Peyer's patch (tissue), 4 donors: ENCODE data around the gene PBX4. TPM values are rescaled to one million over a fixed set of nuclear protein-coding genes. Genes with fewer than 3 reads are reported as not detected.

ENCODE experiments used
- DNase-seq, 3 donors: peaks; one replicate each; pipeline ENCODE4 v3.0.0-alpha.2; 2017 to 2019
- H3K27ac ChIP-seq, 4 donors: fragments of 200-600 bp; sonication (generic); one replicate each; pipeline ENCODE4 v1.5.1; 2016 to 2019
- H3K27me3 ChIP-seq, 2 donors: fragments of 200-600 bp; sonication (generic); one replicate each; pipeline ENCODE4 v1.5.1; 2019
- H3K36me3 ChIP-seq, 3 donors: fragments of 200-600 bp; sonication (generic); one replicate each; pipeline ENCODE4 v1.5.1; 2016 to 2019
- H3K4me1 ChIP-seq, 4 donors: fragments of 200-600 bp; sonication (generic); one replicate each; pipeline ENCODE4 v1.5.1; 2016 to 2019
- H3K4me3 ChIP-seq, 4 donors: fragments of 200-600 bp; sonication (generic); 1 replicate in 3 of 4; 2 replicates in 1 of 4; pipeline ENCODE4 v1.5.1; 2016 to 2019; ENCODE audit warnings: mild to moderate bottlenecking in 1 of 4
- H3K9me3 ChIP-seq, 4 donors: fragments of 200-600 bp; sonication (generic); one replicate each; pipeline ENCODE4 v1.5.1; 2016 to 2019; ENCODE audit warnings: mild to moderate bottlenecking in 1 of 4
- POLR2A ChIP-seq, 2 donors: fragments of 450-650 bp; IDR thresholded peaks; one replicate each; pipeline ENCODE4 v1.5.1; 2017; ENCODE audit warnings: antibody characterized with exemption in 2 of 2, mild to moderate bottlenecking in 2 of 2, moderate library complexity in 2 of 2
- total RNA-seq, 4 donors: library from RNA; depleted of rRNA; stranded (reverse); fragments of >200 nt; gene quantifications; one replicate each; pipeline ENCODE4 v1.1.0, GENCODE V29; 2016
- TF ChIP-seq, protein P1 (sequence below), 6 experiments: fragments of 450-650 bp in 4 of 6; fragments of 200-600 bp in 2 of 6; sonication (generic) in 1 of 6; IDR thresholded peaks; one replicate each; pipeline ENCODE4 v1.5.1; 2017 to 2019; ENCODE audit warnings: antibody characterized with exemption in 6 of 6, mild to moderate bottlenecking in 3 of 6, moderate library complexity in 1 of 6

Gene PBX4
- total RNA-seq, 4 donors from 2014 or later, result 6.8 to 23.1 (median 14.1) TPM

DNA sequence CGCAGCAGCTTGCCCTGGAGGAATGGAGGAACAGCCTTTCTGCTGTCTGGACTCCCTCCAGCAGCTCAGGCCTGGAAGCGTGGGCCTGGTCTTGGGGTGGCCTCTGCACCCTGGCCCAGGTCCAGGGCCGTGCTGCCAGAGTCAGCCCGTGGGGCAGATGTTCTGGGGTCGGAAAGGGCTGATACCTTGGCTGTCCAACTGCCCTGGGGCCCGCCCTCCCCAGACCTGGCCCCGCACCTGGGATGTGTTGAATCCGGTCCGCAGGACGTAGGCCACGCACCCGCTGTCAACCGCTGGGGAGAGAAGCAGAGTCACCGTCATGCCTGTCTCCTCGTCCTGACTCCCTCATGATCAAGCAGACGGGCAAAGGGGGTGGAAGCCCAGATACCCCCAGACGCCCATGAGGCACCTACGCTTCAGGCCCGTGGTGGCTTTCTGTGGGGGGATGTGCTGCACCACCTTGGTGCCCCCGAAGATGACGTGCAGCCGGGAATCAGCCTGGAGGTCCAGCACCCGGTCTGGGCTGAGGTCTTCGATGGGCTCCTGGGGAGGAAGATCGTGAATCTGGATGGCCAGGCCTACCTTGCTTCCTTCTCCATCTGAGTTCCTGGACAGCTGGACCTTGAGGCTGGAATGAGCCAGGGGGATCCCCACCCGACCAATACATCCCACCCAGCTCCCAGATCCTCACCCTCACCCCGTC is 37.3 kb upstream of the PBX4 start:
- Histone ChIP-seq H3K4me1 (peaks cover 0 to 1% (median 0%) of the 10 kb centered on the region in 4 donors), H3K27me3 (no peaks in the 10 kb centered on the region), H3K4me3 (no peak overlapping the region), H3K36me3 (peaks cover 0 to 97% (median 0%) of the 10 kb centered on the region in 3 donors), H3K27ac (no peak overlapping the region), H3K9me3 (no peaks in the 10 kb centered on the region)
- no peak for DNase-seq
- TF ChIP-seq, protein P1, sequence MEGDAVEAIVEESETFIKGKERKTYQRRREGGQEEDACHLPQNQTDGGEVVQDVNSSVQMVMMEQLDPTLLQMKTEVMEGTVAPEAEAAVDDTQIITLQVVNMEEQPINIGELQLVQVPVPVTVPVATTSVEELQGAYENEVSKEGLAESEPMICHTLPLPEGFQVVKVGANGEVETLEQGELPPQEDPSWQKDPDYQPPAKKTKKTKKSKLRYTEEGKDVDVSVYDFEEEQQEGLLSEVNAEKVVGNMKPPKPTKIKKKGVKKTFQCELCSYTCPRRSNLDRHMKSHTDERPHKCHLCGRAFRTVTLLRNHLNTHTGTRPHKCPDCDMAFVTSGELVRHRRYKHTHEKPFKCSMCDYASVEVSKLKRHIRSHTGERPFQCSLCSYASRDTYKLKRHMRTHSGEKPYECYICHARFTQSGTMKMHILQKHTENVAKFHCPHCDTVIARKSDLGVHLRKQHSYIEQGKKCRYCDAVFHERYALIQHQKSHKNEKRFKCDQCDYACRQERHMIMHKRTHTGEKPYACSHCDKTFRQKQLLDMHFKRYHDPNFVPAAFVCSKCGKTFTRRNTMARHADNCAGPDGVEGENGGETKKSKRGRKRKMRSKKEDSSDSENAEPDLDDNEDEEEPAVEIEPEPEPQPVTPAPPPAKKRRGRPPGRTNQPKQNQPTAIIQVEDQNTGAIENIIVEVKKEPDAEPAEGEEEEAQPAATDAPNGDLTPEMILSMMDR (IDR thresholded peaks at IDR 0.05), result no peak
- TF ChIP-seq POLR2A (IDR thresholded peaks at IDR 0.05), result no peak

- DNase-seq, result no peak
- H3K27me3 ChIP-seq, result no peaks in the 10 kb centered on the region
- TF ChIP-seq, protein P1 (IDR thresholded peaks at IDR 0.05), result no peak
- H3K36me3 ChIP-seq, result peaks cover 0 to 100% (median 0%) of the 10 kb centered on the region in 3 donors
- H3K4me1 ChIP-seq, result no peaks in the 10 kb centered on the region
- no peak overlapping the region for H3K27ac ChIP-seq
- no peaks in the 10 kb centered on the region for H3K9me3 ChIP-seq
- H3K4me3 ChIP-seq, result no peak overlapping the region
These were observed 36.6 kb upstream of the PBX4 start for GRCh38 chr19:19655051-19655594.

DNA sequence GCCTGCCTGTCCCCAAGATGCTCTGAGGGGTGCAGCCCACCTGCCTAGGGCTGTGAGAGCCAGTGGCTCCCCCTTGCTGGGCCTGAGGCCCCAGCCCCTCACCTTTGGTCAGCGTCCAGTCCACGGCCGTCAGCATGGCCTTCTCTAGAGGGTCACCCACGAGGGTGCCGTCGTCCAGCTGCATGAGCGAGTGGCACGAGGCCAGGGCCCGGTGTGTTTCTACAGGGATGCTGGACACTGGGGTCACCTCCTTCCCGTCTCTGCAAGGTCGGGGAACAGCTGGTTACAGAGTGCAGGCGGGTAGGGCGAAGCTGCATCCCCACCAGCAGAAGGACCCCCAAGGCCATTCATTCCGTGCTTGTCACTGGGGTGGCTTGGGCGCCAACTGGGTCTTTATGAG is 36.0 kb upstream of the PBX4 start:
- H3K27ac ChIP-seq, result no peak overlapping the region
- H3K9me3 ChIP-seq, result no peaks in the 10 kb centered on the region
- no peaks in the 10 kb centered on the region for H3K27me3 ChIP-seq
- H3K36me3 ChIP-seq, result peaks cover 0 to 100% (median 0%) of the 10 kb centered on the region in 3 donors
- H3K4me1 ChIP-seq, result no peaks in the 10 kb centered on the region
- no peak for DNase-seq
- no peak for TF ChIP-seq POLR2A (IDR thresholded peaks at IDR 0.05)
- TF ChIP-seq, protein P1 (IDR thresholded peaks at IDR 0.05), result no peak
- no peak overlapping the region for H3K4me3 ChIP-seq

- H3K4me1 ChIP-seq, result no peaks in the 10 kb centered on the region
- H3K9me3 ChIP-seq, result no peaks in the 10 kb centered on the region
- no peak for DNase-seq
- no peaks in the 10 kb centered on the region for H3K27me3 ChIP-seq
- H3K4me3 ChIP-seq, result no peak overlapping the region
- no peak for TF ChIP-seq POLR2A (IDR thresholded peaks at IDR 0.05)
- TF ChIP-seq, protein P1 (IDR thresholded peaks at IDR 0.05), result no peak
- H3K27ac ChIP-seq, result no peak overlapping the region
- peaks cover 0 to 99% (median 0%) of the 10 kb centered on the region in 3 donors for H3K36me3 ChIP-seq
These were observed 35.2 kb upstream of the PBX4 start for GRCh38 chr19:19653597-19654147.

DNA sequence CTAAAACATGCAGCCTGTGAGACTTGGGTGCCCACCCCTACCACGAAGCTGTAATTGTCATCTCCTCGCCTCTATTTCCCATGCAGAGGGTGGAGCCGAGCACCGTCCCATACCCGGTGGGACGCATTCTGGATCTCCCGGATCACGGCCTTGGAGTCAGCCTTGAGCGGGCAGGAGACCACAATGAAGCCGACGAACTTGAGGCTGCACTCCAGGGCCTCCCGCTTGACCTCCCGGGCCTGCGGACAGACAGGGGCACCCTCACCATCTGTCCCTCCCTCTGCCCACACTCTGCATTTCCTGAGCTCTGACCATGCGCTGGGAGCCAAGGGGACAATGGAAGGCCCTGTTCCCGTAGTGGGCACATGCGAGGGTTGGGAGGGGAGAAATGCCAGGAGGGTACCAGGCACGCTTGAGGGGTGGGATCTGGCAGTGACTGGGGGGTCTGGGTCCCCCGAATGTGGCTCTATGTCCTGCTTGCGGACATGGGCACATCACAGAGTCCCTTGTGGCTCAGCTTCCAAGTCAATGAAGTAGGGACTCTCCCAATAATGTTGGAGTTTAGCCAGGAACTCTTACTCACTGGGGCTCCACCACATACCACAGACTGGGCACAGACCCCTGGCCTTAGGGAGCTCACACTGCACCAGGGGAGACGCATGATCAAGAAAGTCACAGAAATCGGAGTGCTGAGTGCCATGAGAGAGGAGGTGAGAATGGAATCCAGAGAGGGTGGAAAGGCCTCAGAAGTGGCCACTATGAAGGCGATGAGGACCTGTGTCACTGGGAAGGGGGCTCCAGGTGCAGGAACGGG is 34.2 kb upstream of the PBX4 start:
- no peaks in the 10 kb centered on the region for H3K9me3 ChIP-seq
- no peak for DNase-seq
- peaks cover 0 to 90% (median 0%) of the 10 kb centered on the region in 3 donors for H3K36me3 ChIP-seq

More for the DNA sequence above, 34.2 kb upstream of the PBX4 start:
- no peak overlapping the region for H3K4me3 ChIP-seq
- TF ChIP-seq, protein P1 (IDR thresholded peaks at IDR 0.05), result no peak
- TF ChIP-seq POLR2A (IDR thresholded peaks at IDR 0.05), result no peak
- H3K4me1 ChIP-seq, result no peaks in the 10 kb centered on the region
- no peaks in the 10 kb centered on the region for H3K27me3 ChIP-seq
- no peak overlapping the region for H3K27ac ChIP-seq
